ENCODE measurements around the gene RAPGEF4.

RAPGEF4 gene

DNA sequence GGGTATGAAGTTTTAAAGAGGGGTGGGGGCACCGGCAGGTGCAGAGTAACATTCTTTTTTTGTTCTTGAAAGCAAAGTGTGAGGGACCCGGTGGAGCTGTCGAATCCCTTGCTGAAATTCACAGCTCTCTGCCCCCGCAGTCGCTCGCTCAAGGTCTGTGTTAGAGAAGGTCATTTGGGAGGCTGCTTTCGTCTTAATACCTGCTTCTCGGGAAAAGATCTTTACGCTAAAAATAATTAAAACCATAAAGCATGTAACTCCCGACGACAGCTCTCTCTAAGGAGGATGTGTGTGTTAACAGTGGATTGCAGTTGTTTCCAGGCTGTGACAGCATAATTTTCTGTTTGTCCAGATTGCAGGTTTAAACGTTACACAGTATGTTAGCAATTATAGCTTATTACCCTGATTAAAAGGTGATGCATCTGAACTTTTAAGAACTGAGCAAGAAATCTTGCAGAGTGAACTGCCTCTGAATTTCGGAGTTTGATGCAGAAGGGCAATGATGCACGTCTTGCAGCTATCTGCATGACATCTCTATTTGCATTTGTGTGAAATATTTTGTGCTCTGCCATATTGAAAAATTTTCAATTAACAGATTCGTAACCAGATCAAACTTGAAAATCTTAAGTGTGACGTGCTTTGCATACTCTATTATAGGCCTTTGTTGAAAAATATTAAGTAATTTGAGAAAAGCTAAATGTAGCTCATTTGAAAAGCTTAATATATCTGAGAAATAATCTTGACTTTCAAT lies 954 bp downstream of the RAPGEF4 start:
- Histone ChIP-seq H3K9me3 (no peaks in the 10 kb centered on the region), H3K27me3 (peaks cover 29% of the 10 kb centered on the region), H3K4me3 (ENCODE audit: low read depth, low read length) (no peak overlapping the region), H3K4me1 (no peaks in the 10 kb centered on the region), H3K36me3 (no peaks in the 10 kb centered on the region)
- DNase-seq = no peak
- TF ChIP-seq, protein P1, sequence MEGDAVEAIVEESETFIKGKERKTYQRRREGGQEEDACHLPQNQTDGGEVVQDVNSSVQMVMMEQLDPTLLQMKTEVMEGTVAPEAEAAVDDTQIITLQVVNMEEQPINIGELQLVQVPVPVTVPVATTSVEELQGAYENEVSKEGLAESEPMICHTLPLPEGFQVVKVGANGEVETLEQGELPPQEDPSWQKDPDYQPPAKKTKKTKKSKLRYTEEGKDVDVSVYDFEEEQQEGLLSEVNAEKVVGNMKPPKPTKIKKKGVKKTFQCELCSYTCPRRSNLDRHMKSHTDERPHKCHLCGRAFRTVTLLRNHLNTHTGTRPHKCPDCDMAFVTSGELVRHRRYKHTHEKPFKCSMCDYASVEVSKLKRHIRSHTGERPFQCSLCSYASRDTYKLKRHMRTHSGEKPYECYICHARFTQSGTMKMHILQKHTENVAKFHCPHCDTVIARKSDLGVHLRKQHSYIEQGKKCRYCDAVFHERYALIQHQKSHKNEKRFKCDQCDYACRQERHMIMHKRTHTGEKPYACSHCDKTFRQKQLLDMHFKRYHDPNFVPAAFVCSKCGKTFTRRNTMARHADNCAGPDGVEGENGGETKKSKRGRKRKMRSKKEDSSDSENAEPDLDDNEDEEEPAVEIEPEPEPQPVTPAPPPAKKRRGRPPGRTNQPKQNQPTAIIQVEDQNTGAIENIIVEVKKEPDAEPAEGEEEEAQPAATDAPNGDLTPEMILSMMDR (IDR thresholded peaks at IDR 0.05; ENCODE audit: low read depth, low read length) = no peak

DNA sequence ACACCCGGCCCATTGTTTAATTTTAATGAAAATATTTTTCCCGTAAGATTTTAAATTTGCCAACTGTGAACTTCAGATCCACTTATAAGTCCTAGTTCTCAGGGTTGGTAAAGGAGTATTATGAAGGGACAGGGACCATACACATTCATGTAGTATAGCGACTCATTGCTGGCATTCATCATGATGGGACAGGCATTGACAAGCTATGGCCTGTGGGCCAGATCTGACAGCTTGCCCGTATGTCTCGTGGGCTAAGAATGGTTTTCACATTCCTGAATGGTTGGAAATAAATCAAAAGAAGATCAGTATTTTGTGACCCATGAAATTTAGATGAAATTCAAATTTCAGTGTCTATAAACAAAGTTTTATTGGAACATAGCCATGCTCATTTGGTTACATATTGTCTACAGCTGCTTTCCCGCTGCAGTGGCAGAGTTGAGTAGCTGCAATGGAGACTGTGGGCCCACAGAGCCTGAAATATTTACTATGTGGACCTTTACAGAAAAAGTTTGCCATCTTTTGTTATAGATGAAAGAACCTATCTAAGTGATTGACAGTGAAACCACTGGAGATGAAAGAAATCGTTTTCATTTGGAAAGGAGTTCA lies 4.1 kb downstream of the RAPGEF4 start:
- no peak overlapping the region for H3K4me3 ChIP-seq (ENCODE audit: low read depth, low read length)
- H3K9me3 ChIP-seq = no peaks in the 10 kb centered on the region
- TF ChIP-seq, protein P1 (IDR thresholded peaks at IDR 0.05; ENCODE audit: low read depth, low read length) = no peak
- H3K27me3 ChIP-seq = peaks cover 24% of the 10 kb centered on the region
- DNase-seq = no peak
- H3K4me1 ChIP-seq = no peaks in the 10 kb centered on the region
- H3K36me3 ChIP-seq = no peaks in the 10 kb centered on the region

DNA sequence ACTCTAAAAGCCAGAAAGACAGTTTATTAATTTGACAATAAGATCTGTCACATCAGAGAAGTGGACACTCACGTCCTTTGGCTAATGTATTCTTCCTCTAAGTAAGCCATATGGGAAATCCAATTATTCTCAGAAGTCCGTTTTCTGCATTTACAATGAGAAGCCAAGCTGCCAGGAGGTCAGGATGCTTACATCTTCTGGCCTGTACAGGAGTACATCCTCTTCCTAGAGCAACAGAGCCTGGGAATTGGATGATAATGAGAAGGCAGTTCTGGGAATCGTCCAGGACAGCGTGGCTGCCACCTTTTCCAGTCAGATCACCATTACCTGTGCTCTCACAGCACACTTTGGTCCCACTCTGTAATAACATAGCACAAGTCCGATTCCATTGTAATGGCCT lies 5.2 kb downstream of the RAPGEF4 start:
- H3K9me3 ChIP-seq = no peaks in the 10 kb centered on the region
- H3K4me3 ChIP-seq (ENCODE audit: low read depth, low read length) = no peak overlapping the region
- no peak for DNase-seq
- TF ChIP-seq, protein P1 (IDR thresholded peaks at IDR 0.05; ENCODE audit: low read depth, low read length) = no peak
- H3K27me3 ChIP-seq = peaks cover 19% of the 10 kb centered on the region
- no peaks in the 10 kb centered on the region for H3K36me3 ChIP-seq
- H3K4me1 ChIP-seq = no peaks in the 10 kb centered on the region

DNA sequence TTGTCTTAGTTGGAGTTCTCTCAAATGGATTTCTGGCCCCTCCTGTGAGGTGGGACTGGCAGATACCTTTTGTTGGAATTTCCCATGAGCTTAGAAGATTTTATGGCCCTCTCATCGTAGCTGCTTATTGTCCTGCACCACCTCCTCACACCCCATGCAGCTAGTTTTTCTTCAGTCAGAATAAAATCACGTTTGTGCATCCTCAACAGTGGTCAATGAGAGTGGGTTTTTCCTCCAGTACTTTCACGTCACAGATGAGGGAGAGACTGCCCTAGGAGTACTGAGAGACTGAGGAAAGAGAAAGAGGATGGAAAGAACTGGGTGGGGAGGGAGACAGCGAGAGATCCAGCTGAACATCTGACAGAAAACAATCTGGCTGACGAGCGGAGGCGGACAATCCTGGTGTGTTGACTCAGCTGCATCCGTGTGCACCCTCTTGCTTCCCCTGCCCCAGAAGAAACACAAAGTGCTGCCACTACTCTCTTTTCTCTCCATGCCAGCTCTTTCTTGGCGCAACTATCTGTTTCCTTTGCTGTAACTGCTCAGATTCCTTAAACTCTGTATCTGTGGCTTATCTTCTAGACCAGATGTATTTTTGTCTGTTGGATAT lies 7.4 kb downstream of the RAPGEF4 start:
- DNase-seq = no peak
- Histone ChIP-seq H3K27me3 (peaks cover 4% of the 10 kb centered on the region; the same call in 1 of the 2 replicates), H3K4me1 (no peaks in the 10 kb centered on the region), H3K36me3 (no peaks in the 10 kb centered on the region), H3K9me3 (no peaks in the 10 kb centered on the region), H3K4me3 (ENCODE audit: low read depth, low read length) (no peak overlapping the region)
- TF ChIP-seq, protein P1 (IDR thresholded peaks at IDR 0.05; ENCODE audit: low read depth, low read length) = no peak

DNA sequence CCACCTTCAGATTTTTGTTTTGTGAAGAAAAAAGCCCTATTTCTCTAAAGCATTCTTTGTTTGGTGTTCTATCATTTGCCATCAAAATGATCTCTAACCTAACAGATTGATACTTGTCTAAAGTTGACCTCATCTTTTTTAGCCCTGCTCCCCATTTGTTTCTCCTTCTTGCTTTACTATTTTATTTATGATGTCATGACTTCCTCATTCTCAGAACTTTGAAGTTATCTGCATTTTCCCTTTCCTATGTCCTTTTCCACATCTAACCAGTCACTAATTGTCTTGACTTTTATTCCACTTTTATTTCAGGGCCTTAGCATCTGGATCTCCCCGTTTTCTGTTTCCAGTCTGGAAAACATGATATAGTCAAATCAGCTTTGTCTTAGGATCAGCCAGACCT lies 8.3 kb downstream of the RAPGEF4 start:
- DNase-seq = no peak
- no peak overlapping the region for H3K4me3 ChIP-seq (ENCODE audit: low read depth, low read length)

More for the DNA sequence above, 8.3 kb downstream of the RAPGEF4 start:
- H3K36me3 ChIP-seq = no peaks in the 10 kb centered on the region
- H3K4me1 ChIP-seq = no peaks in the 10 kb centered on the region
- H3K27me3 ChIP-seq = no peaks in the 10 kb centered on the region
- H3K9me3 ChIP-seq = no peaks in the 10 kb centered on the region
- TF ChIP-seq, protein P1 (IDR thresholded peaks at IDR 0.05; ENCODE audit: low read depth, low read length) = no peak

All from BE2C (cell line).